ENCODE measurements around the gene UTF1. TPM values are rescaled to one million over a fixed set of nuclear protein-coding genes. Genes with fewer than 3 reads are reported as not detected.

UTF1 gene
- total RNA-seq, 2 donors from 2014 or later, result 1.5 TPM; not detected in 1

- DNase-seq, result no peak
- TF ChIP-seq, protein P1, sequence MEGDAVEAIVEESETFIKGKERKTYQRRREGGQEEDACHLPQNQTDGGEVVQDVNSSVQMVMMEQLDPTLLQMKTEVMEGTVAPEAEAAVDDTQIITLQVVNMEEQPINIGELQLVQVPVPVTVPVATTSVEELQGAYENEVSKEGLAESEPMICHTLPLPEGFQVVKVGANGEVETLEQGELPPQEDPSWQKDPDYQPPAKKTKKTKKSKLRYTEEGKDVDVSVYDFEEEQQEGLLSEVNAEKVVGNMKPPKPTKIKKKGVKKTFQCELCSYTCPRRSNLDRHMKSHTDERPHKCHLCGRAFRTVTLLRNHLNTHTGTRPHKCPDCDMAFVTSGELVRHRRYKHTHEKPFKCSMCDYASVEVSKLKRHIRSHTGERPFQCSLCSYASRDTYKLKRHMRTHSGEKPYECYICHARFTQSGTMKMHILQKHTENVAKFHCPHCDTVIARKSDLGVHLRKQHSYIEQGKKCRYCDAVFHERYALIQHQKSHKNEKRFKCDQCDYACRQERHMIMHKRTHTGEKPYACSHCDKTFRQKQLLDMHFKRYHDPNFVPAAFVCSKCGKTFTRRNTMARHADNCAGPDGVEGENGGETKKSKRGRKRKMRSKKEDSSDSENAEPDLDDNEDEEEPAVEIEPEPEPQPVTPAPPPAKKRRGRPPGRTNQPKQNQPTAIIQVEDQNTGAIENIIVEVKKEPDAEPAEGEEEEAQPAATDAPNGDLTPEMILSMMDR (conservative IDR thresholded peaks at IDR 0.05), result no peak
- H3K36me3 Mint-ChIP-seq (ENCODE audit: low read depth), result no peaks in the 10 kb centered on the region
- H3K4me1 Mint-ChIP-seq, result peaks cover 7% of the 10 kb centered on the region
- peaks cover 3% of the 10 kb centered on the region for H3K27me3 Mint-ChIP-seq (ENCODE audit: insufficient read depth)
- Histone ChIP-seq H3K4me1 (ENCODE audit: control insufficient read depth, insufficient read depth, low read length) (no peaks in the 10 kb centered on the region), H3K4me3 (ENCODE audit: low read length) (no peak overlapping the region), H3K9ac (ENCODE audit: extremely low read depth, low read length, poor library complexity, severe bottlenecking) (no peak overlapping the region), H3K36me3 (ENCODE audit: control insufficient read depth, insufficient read depth, low read length) (no peaks in the 10 kb centered on the region), H3K27me3 (ENCODE audit: control insufficient read depth, insufficient read depth, low read length, poor library complexity, severe bottlenecking) (no peaks in the 10 kb centered on the region), H3K27ac (ENCODE audit: low read depth, low read length) (no peak overlapping the region), H3K9me3 (ENCODE audit: control insufficient read depth, low read length) (no peaks in the 10 kb centered on the region)
- H3K27ac Mint-ChIP-seq, result no peak overlapping the region
- no peaks in the 10 kb centered on the region for H3K9me3 Mint-ChIP-seq
- 90 to 94% methylated on average over 19 to 20 of the region's 22 CpGs for WGBS, 2 experiments (ENCODE audit: insufficient coverage in 1 of 2, insufficient read length in 1 of 2)
- no peak overlapping the region for H3K4me3 Mint-ChIP-seq
Measured at GRCh38 chr10:133253361-133253955, 23.4 kb downstream of the UTF1 start.

- WGBS, 2 experiments (ENCODE audit: insufficient coverage in 1 of 2, insufficient read length in 1 of 2), result 84 to 87% methylated on average over 5 to 13 of the region's 13 CpGs
- no peaks in the 10 kb centered on the region for H3K9me3 Mint-ChIP-seq
- H3K4me1 ChIP-seq (ENCODE audit: control insufficient read depth, insufficient read depth, low read length), result no peaks in the 10 kb centered on the region
- H3K9ac ChIP-seq (ENCODE audit: extremely low read depth, low read length, poor library complexity, severe bottlenecking), result no peak overlapping the region
- no peaks in the 10 kb centered on the region for H3K27me3 ChIP-seq (ENCODE audit: control insufficient read depth, insufficient read depth, low read length, poor library complexity, severe bottlenecking)
- no peak overlapping the region for H3K4me3 ChIP-seq (ENCODE audit: low read length)
- DNase-seq, result no peak
- H3K4me3 Mint-ChIP-seq, result no peak overlapping the region
- H3K36me3 ChIP-seq (ENCODE audit: control insufficient read depth, insufficient read depth, low read length), result no peaks in the 10 kb centered on the region
- H3K4me1 Mint-ChIP-seq, result peaks cover 7% of the 10 kb centered on the region
- H3K27ac ChIP-seq (ENCODE audit: low read depth, low read length), result no peak overlapping the region
- H3K27ac Mint-ChIP-seq, result no peak overlapping the region
- TF ChIP-seq, protein P1 (conservative IDR thresholded peaks at IDR 0.05), result no peak
- no peaks in the 10 kb centered on the region for H3K9me3 ChIP-seq (ENCODE audit: control insufficient read depth, low read length)
- peaks cover 5% of the 10 kb centered on the region for H3K27me3 Mint-ChIP-seq (ENCODE audit: insufficient read depth)
- H3K36me3 Mint-ChIP-seq (ENCODE audit: low read depth), result no peaks in the 10 kb centered on the region
Measured at GRCh38 chr10:133254421-133255120, 24.6 kb downstream of the UTF1 start.

DNA sequence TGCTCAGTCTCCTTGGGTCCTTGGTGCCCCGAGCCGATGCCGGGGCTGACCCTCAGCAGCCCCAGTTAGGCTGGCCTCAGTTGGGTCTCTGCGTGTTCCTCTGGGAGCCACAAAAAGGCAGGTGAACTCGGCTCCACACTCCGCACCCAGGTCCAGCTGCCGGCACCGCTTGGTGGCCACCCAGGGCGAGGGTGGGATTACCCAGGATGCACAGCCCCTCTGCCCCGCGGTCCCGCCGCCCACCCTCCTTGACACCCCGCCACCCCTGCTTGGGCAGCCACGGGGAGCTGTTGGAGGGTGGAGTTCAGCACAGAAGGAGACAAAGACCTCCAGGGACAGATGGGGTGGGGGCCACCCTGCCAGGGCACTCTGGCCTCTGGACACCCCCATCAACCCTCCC, 25.3 kb downstream of the UTF1 start:
- WGBS, 2 experiments (ENCODE audit: insufficient coverage in 1 of 2, insufficient read length in 1 of 2), result 93 to 97% methylated on average over 6 to 15 of the region's 15 CpGs
- Mint-ChIP-seq H3K4me3 (no peak overlapping the region), H3K27me3 (ENCODE audit: insufficient read depth) (peaks cover 11% of the 10 kb centered on the region), H3K36me3 (ENCODE audit: low read depth) (no peaks in the 10 kb centered on the region), H3K9me3 (no peaks in the 10 kb centered on the region), H3K27ac (no peak overlapping the region), H3K4me1 (peaks cover 7% of the 10 kb centered on the region)
- DNase-seq, result no peak
- Histone ChIP-seq H3K9ac (ENCODE audit: extremely low read depth, low read length, poor library complexity, severe bottlenecking) (no peak overlapping the region), H3K4me1 (ENCODE audit: control insufficient read depth, insufficient read depth, low read length) (no peaks in the 10 kb centered on the region), H3K36me3 (ENCODE audit: control insufficient read depth, insufficient read depth, low read length) (no peaks in the 10 kb centered on the region), H3K27ac (ENCODE audit: low read depth, low read length) (no peak overlapping the region), H3K4me3 (ENCODE audit: low read length) (no peak overlapping the region), H3K27me3 (ENCODE audit: control insufficient read depth, insufficient read depth, low read length, poor library complexity, severe bottlenecking) (no peaks in the 10 kb centered on the region), H3K9me3 (ENCODE audit: control insufficient read depth, low read length) (no peaks in the 10 kb centered on the region)
- TF ChIP-seq, protein P1 (conservative IDR thresholded peaks at IDR 0.05), result no peak
